ENCODE data around the gene DNAJC30.

DNA sequence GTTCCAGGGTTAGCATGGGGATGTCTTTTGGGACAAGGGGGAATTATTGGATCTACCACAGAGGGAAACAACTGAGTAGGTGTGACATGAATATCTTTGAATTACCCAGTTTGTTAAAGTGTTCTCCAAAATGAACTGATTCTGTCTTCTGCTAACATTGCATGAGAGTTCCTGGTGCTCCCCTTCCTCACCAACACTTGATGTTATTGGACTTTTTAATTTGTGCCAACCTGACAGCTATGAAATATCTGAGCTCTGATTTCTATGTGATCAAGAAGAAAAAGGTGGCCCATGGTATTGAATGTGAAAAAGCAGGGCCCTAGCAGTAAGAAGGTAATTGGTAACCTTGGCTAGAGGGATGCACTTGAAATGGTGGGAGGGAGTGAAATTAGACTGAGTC is 20.2 kb downstream of the DNAJC30 start:
- no peak for TF ChIP-seq EZH2 (IDR thresholded peaks at IDR 0.05)
- TF ChIP-seq ATF3 (IDR thresholded peaks at IDR 0.05): no peak
- no peak for TF ChIP-seq POLR2A (IDR thresholded peaks at IDR 0.05; ENCODE audit: borderline replicate concordance, extremely low read depth, insufficient read depth, insufficient read length)
- TF ChIP-seq, protein P1, sequence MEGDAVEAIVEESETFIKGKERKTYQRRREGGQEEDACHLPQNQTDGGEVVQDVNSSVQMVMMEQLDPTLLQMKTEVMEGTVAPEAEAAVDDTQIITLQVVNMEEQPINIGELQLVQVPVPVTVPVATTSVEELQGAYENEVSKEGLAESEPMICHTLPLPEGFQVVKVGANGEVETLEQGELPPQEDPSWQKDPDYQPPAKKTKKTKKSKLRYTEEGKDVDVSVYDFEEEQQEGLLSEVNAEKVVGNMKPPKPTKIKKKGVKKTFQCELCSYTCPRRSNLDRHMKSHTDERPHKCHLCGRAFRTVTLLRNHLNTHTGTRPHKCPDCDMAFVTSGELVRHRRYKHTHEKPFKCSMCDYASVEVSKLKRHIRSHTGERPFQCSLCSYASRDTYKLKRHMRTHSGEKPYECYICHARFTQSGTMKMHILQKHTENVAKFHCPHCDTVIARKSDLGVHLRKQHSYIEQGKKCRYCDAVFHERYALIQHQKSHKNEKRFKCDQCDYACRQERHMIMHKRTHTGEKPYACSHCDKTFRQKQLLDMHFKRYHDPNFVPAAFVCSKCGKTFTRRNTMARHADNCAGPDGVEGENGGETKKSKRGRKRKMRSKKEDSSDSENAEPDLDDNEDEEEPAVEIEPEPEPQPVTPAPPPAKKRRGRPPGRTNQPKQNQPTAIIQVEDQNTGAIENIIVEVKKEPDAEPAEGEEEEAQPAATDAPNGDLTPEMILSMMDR (IDR thresholded peaks at IDR 0.05 in 2 of 3, conservative IDR thresholded peaks at IDR 0.05 in 1 of 3; ENCODE audit: borderline replicate concordance in 1 of 3, insufficient read depth in 1 of 3, low read depth in 2 of 3, low read length in 2 of 3): no peak
- no peak for TF ChIP-seq JUND (IDR thresholded peaks at IDR 0.05)
- no peak for TF ChIP-seq POLR2AphosphoS5 (IDR thresholded peaks at IDR 0.05; ENCODE audit: low read depth, low read length)
- TF ChIP-seq EZH2phosphoT487 (IDR thresholded peaks at IDR 0.05; ENCODE audit: borderline replicate concordance): no peak
- TF ChIP-seq YY1 (IDR thresholded peaks at IDR 0.05; ENCODE audit: extremely low read depth, insufficient replicate concordance, low read depth, low read length): no peak

All from HCT116 (cell line).